Neural cell (in vitro differentiated cells): ENCODE data around the gene SPINK9. TPM values are rescaled to one million over a fixed set of nuclear protein-coding genes. Genes with fewer than 3 reads are reported as not detected.
A peak's percentile ranks its signal among the peaks of the same experiment; 100 is the strongest.

Experiments used
- H2AFZ ChIP-seq: fragments of 200-600, 300-800 bp; sonication (generic), shearing (Covaris generic); 2 replicates; pipeline ENCODE4 v1.6.0; 2014; ENCODE audit warnings: low read depth, mild to moderate bottlenecking, antibody characterized with exemption, low read length, moderate library complexity
- H3F3A ChIP-seq: fragments of 200-600 bp; shearing (Covaris generic); 2 replicates; pipeline ENCODE4 v1.6.1; 2016; ENCODE audit warnings: mild to moderate bottlenecking, moderate library complexity, mixed read lengths, antibody characterized with exemption, low read length; ENCODE audit not compliant: insufficient read depth, poor library complexity, severe bottlenecking
- H3K27ac ChIP-seq: fragments of 200-600, 300-800 bp; sonication (generic), shearing (Covaris generic); 2 replicates; pipeline ENCODE4 v1.5.1; 2014; ENCODE audit warnings: mild to moderate bottlenecking, low read length, moderate library complexity
- H3K27me3 ChIP-seq: fragments of 300-800, 200-600 bp; sonication (generic), shearing (Covaris generic); 2 replicates; pipeline ENCODE4 v1.6.0; 2014; ENCODE audit warnings: mild to moderate bottlenecking, low read depth, low read length, moderate library complexity; ENCODE audit not compliant: insufficient read depth
- H3K36me3 ChIP-seq: fragments of 300-800, 200-600 bp; sonication (generic), shearing (Covaris generic); 2 replicates; pipeline ENCODE4 v1.5.1; 2014; ENCODE audit warnings: mild to moderate bottlenecking, antibody characterized with exemption, low read length, moderate library complexity; ENCODE audit not compliant: insufficient read depth
- H3K4me2 ChIP-seq: fragments of 300-800, 200-600 bp; sonication (generic), shearing (Covaris generic); 2 replicates; pipeline ENCODE4 v1.6.0; 2014; ENCODE audit warnings: mild to moderate bottlenecking, low read length
- H3K4me3 ChIP-seq: fragments of 300-800, 200-600 bp; sonication (generic), shearing (Covaris generic); 2 replicates; pipeline ENCODE4 v1.5.1; 2014; ENCODE audit warnings: mild to moderate bottlenecking, low read length, moderate library complexity
- H3K79me2 ChIP-seq: fragments of 200-600 bp; shearing (Covaris generic); replicated peaks from 2 replicates; pipeline ENCODE4 v1.6.0; 2014; ENCODE audit warnings: mild to moderate bottlenecking, low read length, moderate library complexity; ENCODE audit not compliant: insufficient read depth
- H3K9ac ChIP-seq: fragments of 300-800, 200-600 bp; sonication (generic), shearing (Covaris generic); 2 replicates; pipeline ENCODE4 v1.6.1; 2016; ENCODE audit warnings: mild to moderate bottlenecking, low read length, mixed read lengths
- H3K9me2 ChIP-seq: fragments of 200-600 bp; shearing (Covaris generic); 2 replicates; pipeline ENCODE4 v1.6.1; 2016; ENCODE audit warnings: mild to moderate bottlenecking, low read length, mixed read lengths; ENCODE audit not compliant: insufficient read depth
- H3K9me3 ChIP-seq: fragments of 200-600, 300-800 bp; sonication (generic), shearing (Covaris generic); 2 replicates; pipeline ENCODE4 v1.6.1; 2016; ENCODE audit warnings: mild to moderate bottlenecking, mixed run types, low read length, moderate library complexity, mixed read lengths
- H4K20me1 ChIP-seq: fragments of 200-600 bp; shearing (Covaris generic); 2 replicates; pipeline ENCODE4 v1.6.1; 2016; ENCODE audit warnings: mild to moderate bottlenecking, mixed run types; ENCODE audit not compliant: insufficient read depth
- CTCF ChIP-seq: fragments of 450-650 bp; IDR thresholded peaks from 2 replicates; pipeline ENCODE4 v1.5.1; 2014; ENCODE audit warnings: antibody characterized with exemption, mild to moderate bottlenecking, moderate library complexity; ENCODE audit not compliant: poor library complexity, severe bottlenecking
- EP300 ChIP-seq: fragments of 450-650 bp; conservative IDR thresholded peaks from 2 replicates; pipeline ENCODE4 v1.6.1; 2014; ENCODE audit warnings: antibody characterized with exemption, mild to moderate bottlenecking, moderate library complexity; ENCODE audit not compliant: poor library complexity, severe bottlenecking
- EZH2 ChIP-seq: fragments of 200-600, 300-800 bp; shearing (Covaris generic), sonication (generic); IDR thresholded peaks from 2 replicates; pipeline ENCODE4 v1.6.1; 2014; ENCODE audit warnings: antibody characterized with exemption, low read length, borderline replicate concordance, mild to moderate bottlenecking; ENCODE audit not compliant: insufficient read depth, poor library complexity, severe bottlenecking
- MXI1 ChIP-seq: fragments of 450-650 bp; conservative IDR thresholded peaks from 2 replicates; pipeline ENCODE4 v1.6.1; 2014; ENCODE audit warnings: antibody characterized with exemption, mild to moderate bottlenecking; ENCODE audit not compliant: poor library complexity, severe bottlenecking
- POLR2AphosphoS5 ChIP-seq: IDR thresholded peaks from 2 replicates; pipeline ENCODE4 v1.6.1; 2012
- RAD21 ChIP-seq: fragments of 450-650 bp; conservative IDR thresholded peaks from 2 replicates; pipeline ENCODE4 v1.6.1; 2014; ENCODE audit warnings: antibody characterized with exemption, mild to moderate bottlenecking, moderate library complexity
- REST ChIP-seq: IDR thresholded peaks from 2 replicates; pipeline ENCODE4 v1.6.1; 2012; ENCODE audit warnings: borderline replicate concordance
- SMC3 ChIP-seq: fragments of 450-650 bp; conservative IDR thresholded peaks from 2 replicates; pipeline ENCODE4 v1.6.1; 2014; ENCODE audit warnings: antibody characterized with exemption, mild to moderate bottlenecking, moderate library complexity; ENCODE audit not compliant: poor library complexity
- TAF1 ChIP-seq: IDR thresholded peaks from 2 replicates; pipeline ENCODE4 v1.6.1; 2012; ENCODE audit warnings: low read depth
- polyA plus RNA-seq: library from polyadenylated mRNA; depleted of rRNA; stranded (reverse); fragments of >200 nt; gene quantifications from 2 replicates; pipeline ENCODE4 v1.2.3, GENCODE V29; 2014

Gene SPINK9
- polyA plus RNA-seq, 1 donor from 2014 or later: not detected

- Histone ChIP-seq H3K9me3 (peaks cover 7% of the 10 kb centered on the region), H3K4me2 (no peak overlapping the region), H3K79me2 (no peaks in the 10 kb centered on the region), H3F3A (no peaks in the 10 kb centered on the region), H3K27ac (no peak overlapping the region), H2AFZ (no peak overlapping the region), H3K36me3 (no peaks in the 10 kb centered on the region), H3K9me2 (no peaks in the 10 kb centered on the region), H3K4me3 (no peak overlapping the region), H3K27me3 (no peaks in the 10 kb centered on the region), H3K9ac (no peak overlapping the region), H4K20me1 (no peaks in the 10 kb centered on the region)
- no peak for TF ChIP-seq EP300
- TF ChIP-seq POLR2AphosphoS5: no peak
- TF ChIP-seq TAF1: no peak
- no peak for TF ChIP-seq CTCF
- no peak for TF ChIP-seq SMC3
- TF ChIP-seq REST: no peak
- TF ChIP-seq MXI1: no peak
- TF ChIP-seq RAD21: no peak
- TF ChIP-seq EZH2: no peak
These were observed 37.5 kb downstream of the SPINK9 start for GRCh38 chr5:148372893-148373292.

GRCh38 chr5:148374690-148375360, 39.5 kb downstream of the SPINK9 start:
- Histone ChIP-seq H3K9me2 (no peaks in the 10 kb centered on the region), H3K4me2 (no peak overlapping the region), H3K9ac (no peak overlapping the region), H3K27me3 (no peaks in the 10 kb centered on the region), H3K27ac (no peak overlapping the region), H3F3A (no peaks in the 10 kb centered on the region), H3K36me3 (no peaks in the 10 kb centered on the region), H4K20me1 (no peaks in the 10 kb centered on the region), H3K79me2 (no peaks in the 10 kb centered on the region), H3K9me3 (no peaks in the 10 kb centered on the region), H2AFZ (no peak overlapping the region), H3K4me3 (no peak overlapping the region)
- no peak for TF ChIP-seq EZH2
- TF ChIP-seq REST: no peak
- TF ChIP-seq CTCF: peak; percentile 78
- TF ChIP-seq POLR2AphosphoS5: no peak
- peak; percentile 86 for TF ChIP-seq SMC3
- no peak for TF ChIP-seq TAF1
- no peak for TF ChIP-seq MXI1
- peak; percentile 79 for TF ChIP-seq RAD21
- no peak for TF ChIP-seq EP300
